Ectodermal cell (in vitro differentiated cells): ENCODE results near the gene SCNN1B.

ENCODE experiments used
- H3K27ac ChIP-seq: 2 replicates; pipeline ENCODE4 v1.7.0; 2013; ENCODE audit warnings: mild to moderate bottlenecking, low read depth, low read length; ENCODE audit not compliant: insufficient read depth, poor library complexity, severe bottlenecking
- H3K27me3 ChIP-seq: 2 replicates; pipeline ENCODE4 v1.7.0; 2013; ENCODE audit warnings: mild to moderate bottlenecking, low read length; ENCODE audit not compliant: insufficient read depth, control insufficient read depth, poor library complexity, severe bottlenecking
- H3K36me3 ChIP-seq: one replicate; pipeline ENCODE4 v1.7.0; 2013; ENCODE audit warnings: low read length; ENCODE audit not compliant: control insufficient read depth, insufficient read depth
- H3K4me1 ChIP-seq: one replicate; pipeline ENCODE4 v1.7.0; 2013; ENCODE audit warnings: low read length; ENCODE audit not compliant: control insufficient read depth, insufficient read depth
- H3K4me3 ChIP-seq: 2 replicates; pipeline ENCODE4 v1.7.0; 2013; ENCODE audit warnings: low read depth, low read length, control low read depth; ENCODE audit not compliant: insufficient read depth
- H3K9me3 ChIP-seq: 2 replicates; pipeline ENCODE4 v1.7.0; 2013; ENCODE audit warnings: mild to moderate bottlenecking, low read length, moderate library complexity; ENCODE audit not compliant: control insufficient read depth
- WGBS, 2 experiments: methylation state at CpG; one replicate each; pipeline ENCODE4 v1.1.7; 2013; ENCODE audit warnings: missing lambda C conversion rate in 2 of 2; 5-methylcytosine and 5-hydroxymethylcytosine counted together

Gene SCNN1B

DNA sequence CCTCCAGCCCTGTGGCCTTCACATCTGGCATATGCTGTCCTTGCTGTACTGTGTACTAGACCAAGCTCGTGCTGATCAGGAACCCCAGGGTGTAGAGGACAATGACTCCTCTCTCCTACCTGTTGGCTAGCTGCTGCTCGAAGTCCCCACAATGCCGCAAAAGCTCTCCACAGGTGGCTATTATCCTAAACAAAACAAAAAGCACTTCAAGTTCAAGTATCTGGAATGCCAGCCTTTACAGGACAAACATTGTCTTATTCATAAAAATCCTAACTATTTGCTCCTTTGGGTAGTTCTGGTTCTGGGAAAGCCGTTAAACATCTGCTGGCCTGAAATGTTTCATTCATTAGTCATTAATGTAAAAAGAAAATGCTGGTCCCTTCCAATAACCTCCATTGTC is 108.1 kb downstream of the SCNN1B start:
- Histone ChIP-seq H3K27me3 (no peaks in the 10 kb centered on the region), H3K9me3 (no peaks in the 10 kb centered on the region), H3K36me3 (peaks cover 6% of the 10 kb centered on the region), H3K4me1 (peaks cover 14% of the 10 kb centered on the region), H3K27ac (no peak overlapping the region), H3K4me3 (no peak overlapping the region)
- 54 to 64% methylated on average over 4 of the region's 4 CpGs for WGBS, 2 experiments

DNA sequence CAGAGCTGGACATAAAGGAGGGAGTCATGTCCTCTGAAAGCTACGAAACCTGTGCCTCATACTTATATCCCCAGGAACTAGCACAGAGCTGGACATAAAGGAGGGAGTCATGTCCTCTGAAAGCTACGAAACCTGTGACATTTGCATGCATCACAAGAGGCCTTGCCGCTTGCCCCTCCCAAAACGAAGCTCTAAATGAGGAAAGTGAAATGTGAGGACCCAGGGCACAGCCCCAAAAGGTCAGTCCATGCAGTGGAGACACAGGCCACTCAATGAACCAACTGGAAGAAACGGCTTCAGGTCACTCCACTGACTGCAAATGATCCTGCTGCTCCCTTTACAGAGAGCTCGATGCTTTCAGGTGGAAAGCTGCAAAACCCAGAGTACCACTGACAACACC is 112.6 kb downstream of the SCNN1B start:
- peaks cover 10% of the 10 kb centered on the region for H3K36me3 ChIP-seq
- H3K27me3 ChIP-seq = no peaks in the 10 kb centered on the region
- no peak overlapping the region for H3K27ac ChIP-seq
- H3K9me3 ChIP-seq = no peaks in the 10 kb centered on the region
- H3K4me1 ChIP-seq = peaks cover 6% of the 10 kb centered on the region
- 93 to 95% methylated on average over 6 of the region's 6 CpGs for WGBS, 2 experiments
- no peak overlapping the region for H3K4me3 ChIP-seq

DNA sequence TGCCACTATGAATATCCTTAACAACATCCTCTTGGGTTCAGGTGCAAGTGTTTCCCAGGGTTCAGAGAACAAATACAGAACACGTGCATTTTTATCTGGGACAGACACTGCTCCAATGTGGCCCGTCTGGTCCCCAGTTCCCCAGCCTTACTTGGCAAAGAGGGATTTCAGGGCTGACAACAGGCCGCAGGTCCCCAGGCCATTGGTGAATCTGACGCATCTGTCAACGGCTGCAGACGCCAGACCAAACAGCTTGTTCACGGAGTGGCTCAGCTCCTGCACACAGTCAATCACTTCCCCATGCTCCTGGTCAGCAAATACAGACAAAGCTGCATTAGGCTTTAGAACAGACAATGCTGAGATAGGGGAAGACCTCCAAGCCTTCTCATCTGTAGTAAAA is 114.7 kb downstream of the SCNN1B start:
- Histone ChIP-seq H3K36me3 (peaks cover 10% of the 10 kb centered on the region), H3K27me3 (no peaks in the 10 kb centered on the region)
- 90 to 94% methylated on average over 7 of the region's 7 CpGs for WGBS, 2 experiments

DNA sequence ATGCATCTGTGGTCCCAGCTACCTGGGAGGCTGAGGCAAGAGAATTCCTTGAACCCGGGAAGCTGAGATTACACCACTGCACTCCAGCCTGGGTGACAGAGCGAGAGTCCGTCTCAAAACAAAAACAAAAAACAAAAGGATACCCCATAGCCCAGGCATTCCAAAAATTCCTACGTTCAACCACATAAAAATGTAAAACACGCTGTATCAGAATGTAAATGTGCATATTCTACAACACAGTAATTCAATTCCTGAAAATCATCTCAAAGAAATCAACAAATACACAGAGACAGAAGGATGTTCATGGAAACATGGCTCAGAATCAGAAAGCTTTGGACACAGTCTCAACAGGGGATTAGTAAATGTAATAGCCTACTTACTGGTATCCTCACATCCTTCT is 117.9 kb downstream of the SCNN1B start:
- Histone ChIP-seq H3K4me1 (no peaks in the 10 kb centered on the region), H3K36me3 (peaks cover 4% of the 10 kb centered on the region), H3K27me3 (no peaks in the 10 kb centered on the region), H3K9me3 (no peaks in the 10 kb centered on the region), H3K27ac (no peak overlapping the region), H3K4me3 (no peak overlapping the region)
- 88 to 92% methylated on average over 5 of the region's 5 CpGs for WGBS, 2 experiments

More for the DNA sequence above, 114.7 kb downstream of the SCNN1B start:
- no peaks in the 10 kb centered on the region for H3K9me3 ChIP-seq
- H3K4me1 ChIP-seq = no peaks in the 10 kb centered on the region
- no peak overlapping the region for H3K4me3 ChIP-seq
- H3K27ac ChIP-seq = no peak overlapping the region

DNA sequence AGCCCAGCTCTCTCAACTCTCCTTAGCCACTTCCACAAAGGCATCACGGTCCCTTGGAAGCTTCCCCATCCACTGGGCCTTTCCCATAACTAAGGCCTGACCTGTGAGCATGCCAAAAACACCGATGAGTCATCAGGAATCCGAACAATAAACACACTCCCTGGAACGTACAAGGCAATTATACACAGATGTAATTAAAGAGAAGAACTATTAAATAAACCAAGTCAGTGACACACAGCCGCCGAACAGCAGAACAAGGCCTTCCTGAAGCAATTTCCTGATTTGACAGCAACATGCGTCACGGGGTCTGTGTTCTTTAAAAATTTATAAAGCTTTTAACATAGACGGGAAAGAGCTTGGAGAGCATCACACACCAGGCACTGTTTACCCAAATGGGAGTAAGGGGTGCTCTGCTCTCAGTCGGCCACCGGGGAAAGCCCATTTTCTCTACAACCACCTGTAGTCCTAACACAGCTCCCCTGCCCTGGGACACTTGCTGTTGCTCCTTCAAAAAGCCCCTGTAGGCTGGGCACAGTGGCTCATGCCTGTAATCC is 121.5 kb downstream of the SCNN1B start:
- Histone ChIP-seq H3K27ac (no peak overlapping the region), H3K27me3 (no peaks in the 10 kb centered on the region), H3K4me1 (no peaks in the 10 kb centered on the region), H3K9me3 (no peaks in the 10 kb centered on the region), H3K36me3 (no peaks in the 10 kb centered on the region), H3K4me3 (no peak overlapping the region)
- 91 to 97% methylated on average over 10 to 11 of the region's 11 CpGs for WGBS, 2 experiments

DNA sequence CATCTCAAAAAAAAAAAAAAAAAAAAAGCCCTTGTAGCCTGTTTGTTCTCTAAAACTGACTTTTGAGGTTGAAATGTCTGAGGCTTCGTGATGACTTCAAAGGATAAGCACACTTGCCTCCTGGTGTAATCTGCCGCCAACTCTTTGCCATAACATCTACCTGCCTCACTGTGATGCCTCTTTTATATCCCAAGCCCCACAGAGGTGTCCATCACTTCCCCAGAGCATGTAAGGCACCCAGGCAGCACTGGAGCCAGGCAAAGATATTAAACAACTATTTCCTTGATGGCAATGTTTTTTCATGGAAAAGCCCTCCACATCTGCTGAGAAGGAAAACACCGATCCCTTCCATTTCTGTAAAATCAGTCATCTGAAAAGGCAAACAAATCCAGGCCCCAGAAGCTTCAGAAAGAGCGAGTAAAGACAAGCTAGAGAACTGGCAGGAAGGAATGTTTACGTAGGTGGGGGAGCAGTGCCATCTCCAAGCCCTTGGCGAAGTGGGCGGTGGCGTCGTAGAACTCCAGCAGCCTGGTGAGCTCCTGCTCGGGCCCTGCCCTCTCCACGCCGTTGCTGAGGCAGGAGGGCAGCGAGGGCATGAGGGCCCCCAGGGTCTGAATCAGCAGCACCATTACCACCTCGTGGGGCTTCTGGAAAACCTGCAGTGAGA is 122.3 kb downstream of the SCNN1B start:
- Histone ChIP-seq H3K27ac (no peak overlapping the region), H3K4me1 (no peaks in the 10 kb centered on the region), H3K9me3 (no peaks in the 10 kb centered on the region), H3K27me3 (no peaks in the 10 kb centered on the region), H3K36me3 (no peaks in the 10 kb centered on the region), H3K4me3 (no peak overlapping the region)
- WGBS, 2 experiments = 91 to 94% methylated on average over 14 of the region's 14 CpGs

DNA sequence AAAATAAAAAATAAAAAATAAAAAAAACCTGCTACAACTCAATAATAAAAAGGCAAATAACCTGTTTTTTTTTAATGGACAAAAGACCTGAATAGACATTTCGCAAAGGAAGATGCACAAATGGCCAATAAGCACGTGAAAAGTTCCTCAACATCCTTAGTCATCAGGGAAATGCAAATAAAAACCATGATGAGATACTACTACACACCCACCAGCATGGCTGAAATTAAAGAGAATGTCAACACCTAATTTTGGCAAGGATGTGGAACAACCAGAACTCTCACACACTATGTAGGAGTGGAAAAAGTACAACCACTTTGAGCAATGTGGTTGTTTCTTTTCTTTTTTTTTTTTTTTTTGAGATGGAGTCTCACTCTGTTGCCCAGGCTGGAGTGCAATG is 126.2 kb downstream of the SCNN1B start:
- H3K9me3 ChIP-seq = no peaks in the 10 kb centered on the region
- no peaks in the 10 kb centered on the region for H3K27me3 ChIP-seq
- peaks cover 6% of the 10 kb centered on the region for H3K36me3 ChIP-seq
- 90 to 100% methylated on average over 2 of the region's 2 CpGs for WGBS, 2 experiments
- no peak overlapping the region for H3K27ac ChIP-seq
- no peaks in the 10 kb centered on the region for H3K4me1 ChIP-seq
- H3K4me3 ChIP-seq = no peak overlapping the region
